H1 (cell line): ENCODE measurements around the gene HFM1. TPM values are rescaled to one million over a fixed set of nuclear protein-coding genes. Genes with fewer than 3 reads are reported as not detected.

ENCODE experiments used
- CTCF ChIA-PET: fragments of 300-600 bp; sonication (Branson Sonifier 250); formaldehyde crosslinking; loops from one replicate; lab custom pipeline; 2021; ENCODE audit not compliant: partially characterized antibody; lab: Charles Lee
- POLR2A ChIA-PET: fragments of 300-600 bp; sonication (Branson Sonifier 250); formaldehyde crosslinking; loops from one replicate; lab custom pipeline; 2021; ENCODE audit warnings: inconsistent platforms; ENCODE audit not compliant: partially characterized antibody; lab: Charles Lee
- DNase-seq, 2 experiments: peaks; one replicate each; pipeline versions ENCODE4 v3.0.0 to v3.0.0-alpha.2; 2010 to 2022; ENCODE audit warnings: low spot score in 2 of 2, low read depth in 1 of 2, mixed read lengths in 1 of 2
- FAIRE-seq: peaks from 2 replicates; lab custom pipeline; 2011; peaks lifted over from hg19 to GRCh38; lab: Jason Lieb, UNC
- H2AFZ ChIP-seq: 2 replicates; pipeline ENCODE4 v1.8.1; 2012; ENCODE audit warnings: low read length, inconsistent platforms
- H2AK5ac ChIP-seq: 2 replicates; pipeline ENCODE4 v1.6.1; 2013; ENCODE audit warnings: low read depth, low read length
- H2BK120ac ChIP-seq: replicated peaks from 2 replicates; pipeline ENCODE3; 2013; ENCODE audit warnings: low read depth, low read length, inconsistent platforms
- H2BK12ac ChIP-seq: 2 replicates; pipeline ENCODE4 v1.6.1; 2013; ENCODE audit warnings: low read depth, low read length
- H2BK15ac ChIP-seq: 2 replicates; pipeline ENCODE4 v1.6.1; 2013; ENCODE audit warnings: low read length
- H2BK20ac ChIP-seq: 2 replicates; pipeline ENCODE4 v1.6.1; 2013; ENCODE audit warnings: low read length
- H2BK5ac ChIP-seq: 2 replicates; pipeline ENCODE4 v1.6.1; 2013; ENCODE audit warnings: low read depth, low read length
- H3K14ac ChIP-seq: 2 replicates; pipeline ENCODE4 v1.6.1; 2013; ENCODE audit warnings: inconsistent platforms; ENCODE audit not compliant: insufficient read length
- H3K18ac ChIP-seq: 2 replicates; pipeline ENCODE4 v1.6.1; 2013; ENCODE audit warnings: low read length; ENCODE audit errors: extremely low read depth
- H3K23ac ChIP-seq: 2 replicates; pipeline ENCODE4 v1.6.1; 2013; ENCODE audit warnings: inconsistent platforms; ENCODE audit not compliant: insufficient read length
- H3K23me2 ChIP-seq: 2 replicates; pipeline ENCODE4 v1.6.1; 2013; ENCODE audit warnings: low read depth, low read length
- H3K27ac ChIP-seq: 2 replicates; pipeline ENCODE4 v1.6.1; 2011; ENCODE audit warnings: low read depth, low read length, inconsistent platforms
- H3K27me3 ChIP-seq, 4 experiments: replicated peaks in 1 of 4; 1 replicate in 1 of 4; 2 replicates in 3 of 4; pipeline versions ENCODE4 v1.6.1 to v1.8.1; 2011 to 2013; ENCODE audit warnings: low read length in 3 of 4, mild to moderate bottlenecking in 3 of 4, inconsistent platforms in 2 of 4, mixed read lengths in 2 of 4, moderate library complexity in 1 of 4; ENCODE audit not compliant: control insufficient read depth in 3 of 4, insufficient read depth in 3 of 4; ENCODE audit errors: extremely low read depth in 1 of 4
- H3K36me3 ChIP-seq, 4 experiments: 2 replicates each; pipeline versions ENCODE4 v1.6.1 to v1.8.1; 2011 to 2013; ENCODE audit warnings: mild to moderate bottlenecking in 4 of 4, low read length in 3 of 4, moderate library complexity in 2 of 4, control low read depth in 1 of 4, inconsistent platforms in 1 of 4; ENCODE audit not compliant: insufficient read depth in 4 of 4, control insufficient read depth in 2 of 4
- H3K4ac ChIP-seq: replicated peaks from 2 replicates; pipeline ENCODE3; 2013; ENCODE audit warnings: low read length, low read depth, mixed read lengths, inconsistent platforms; ENCODE audit not compliant: insufficient read length
- H3K4me1 ChIP-seq, 4 experiments: replicated peaks in 1 of 4; 1 replicate in 1 of 4; 2 replicates in 3 of 4; pipeline versions ENCODE4 v1.6.1 to v1.8.1; 2011 to 2013; ENCODE audit warnings: low read length in 3 of 4, inconsistent platforms in 2 of 4, mixed read lengths in 1 of 4; ENCODE audit not compliant: insufficient read depth in 4 of 4, control insufficient read depth in 3 of 4
- H3K4me2 ChIP-seq, 2 experiments: 2 replicates each; pipeline versions ENCODE4 v1.6.1 to v1.8.1; 2011 to 2013; ENCODE audit warnings: low read depth in 2 of 2, low read length in 2 of 2, control low read depth in 1 of 2, inconsistent platforms in 1 of 2, mild to moderate bottlenecking in 1 of 2; ENCODE audit not compliant: insufficient read depth in 1 of 2
- H3K4me3 ChIP-seq, 4 experiments: fragments of 200-600, 300-600 bp in 1 of 4; sonication (generic), shearing (Covaris generic), sonication (Bioruptor Twin) in 1 of 4; 2 replicates each; pipeline versions ENCODE4 v1.5.1 to v1.8.1; 2011 to 2016; ENCODE audit warnings: low read length in 4 of 4, low read depth in 3 of 4, control low read depth in 2 of 4, inconsistent platforms in 2 of 4, mild to moderate bottlenecking in 2 of 4, mixed read lengths in 1 of 4, moderate library complexity in 1 of 4; ENCODE audit not compliant: insufficient read depth in 2 of 4; ENCODE audit errors: extremely low read depth in 1 of 4
- H3K56ac ChIP-seq: replicated peaks from 2 replicates; pipeline ENCODE3; 2013; ENCODE audit warnings: low read depth, mild to moderate bottlenecking, mixed read lengths, low read length, inconsistent platforms; ENCODE audit not compliant: insufficient read length
- H3K79me1 ChIP-seq: 2 replicates; pipeline ENCODE4 v1.6.1; 2013; ENCODE audit warnings: low read depth, low read length, control low read depth
- H3K79me2 ChIP-seq, 2 experiments: 2 replicates each; pipeline versions ENCODE4 v1.6.1 to v1.8.1; 2012 to 2013; ENCODE audit warnings: low read length in 2 of 2, mild to moderate bottlenecking in 2 of 2, inconsistent platforms in 1 of 2; ENCODE audit not compliant: insufficient read depth in 2 of 2, control insufficient read depth in 1 of 2
- H3K9ac ChIP-seq, 4 experiments: replicated peaks in 1 of 4; 1 replicate in 1 of 4; 2 replicates in 3 of 4; pipeline versions ENCODE4 v1.6.1 to v1.8.1; 2011 to 2013; ENCODE audit warnings: low read depth in 3 of 4, low read length in 3 of 4, control low read depth in 2 of 4, mild to moderate bottlenecking in 2 of 4, moderate library complexity in 2 of 4, inconsistent platforms in 1 of 4; ENCODE audit errors: extremely low read depth in 1 of 4
- H3K9me3 ChIP-seq, 2 experiments: 2 replicates each; pipeline versions ENCODE4 v1.6.1 to v1.8.1; 2012 to 2013; ENCODE audit warnings: mild to moderate bottlenecking in 2 of 2, moderate library complexity in 2 of 2, control low read depth in 1 of 2, inconsistent platforms in 1 of 2, low read depth in 1 of 2, low read length in 1 of 2, mixed read lengths in 1 of 2; ENCODE audit not compliant: insufficient read depth in 2 of 2
- H4K20me1 ChIP-seq, 2 experiments: replicated peaks in 1 of 2; 2 replicates each; pipeline versions ENCODE3 to v1.8.1; 2011 to 2013; ENCODE audit warnings: inconsistent platforms in 2 of 2, low read length in 2 of 2, mild to moderate bottlenecking in 1 of 2; ENCODE audit not compliant: insufficient read depth in 2 of 2, control insufficient read depth in 1 of 2
- H4K5ac ChIP-seq: 2 replicates; pipeline ENCODE4 v1.6.1; 2013; ENCODE audit warnings: low read length, low read depth, mixed read lengths, inconsistent platforms; ENCODE audit not compliant: insufficient read length
- H4K8ac ChIP-seq: 2 replicates; pipeline ENCODE4 v1.8.0; 2013; ENCODE audit warnings: mild to moderate bottlenecking, moderate library complexity, low read length, inconsistent platforms; ENCODE audit not compliant: insufficient read depth; ENCODE audit errors: extremely low read depth
- H4K91ac ChIP-seq: replicated peaks from 2 replicates; pipeline ENCODE3; 2013; ENCODE audit warnings: low read length, mixed read lengths, inconsistent platforms; ENCODE audit not compliant: insufficient read length
- WGBS, 2 experiments: shearing (Covaris generic) in 1 of 2; methylation state at CpG; one replicate each; pipeline versions ENCODE4 v1.1.6 to v1.1.7; 2013 to 2015; ENCODE audit warnings: low lambda C conversion rate in 2 of 2, mixed read lengths in 2 of 2, inconsistent platforms in 1 of 2, low coverage in 1 of 2, missing lambda C conversion rate in 1 of 2; ENCODE audit not compliant: insufficient replicate concordance in 2 of 2, insufficient coverage in 1 of 2, insufficient read length in 1 of 2; ENCODE audit errors: extremely low coverage in 1 of 2, missing lambda C conversion rate in 1 of 2; 5-methylcytosine and 5-hydroxymethylcytosine counted together
- polyA plus RNA-seq, 7 experiments: library from polyadenylated mRNA; depleted of rRNA in 3 of 7; stranded (reverse) in 5 of 7; unstranded in 2 of 7; fragments of >200 nt in 5 of 7; fragments of 200-250 nt in 2 of 7; gene quantifications; 1 replicate in 5 of 7; 2 replicates in 1 of 7; 4 replicates in 1 of 7; pipeline versions ENCODE4 v1.2.1 to v1.2.3, GENCODE V29; 2011 to 2013; ENCODE audit warnings: missing spikeins in 2 of 7, mixed read lengths in 2 of 7
- total RNA-seq: library from RNA; stranded (reverse); fragmentation: NEBNext Ultra II Directional; extraction: Animal tissue kit (Norgen Biotek cat#: 25700); gene quantifications from 2 replicates; pipeline ENCODE4 v1.2.1, GENCODE V29; 2021
- TF ChIP-seq, protein P1 (sequence below): fragments of 300-600 bp; sonication (generic); IDR thresholded peaks from 2 replicates; pipeline ENCODE4 v1.7.1; 2012; ENCODE audit warnings: low read length, moderate library complexity, mild to moderate bottlenecking, inconsistent platforms; ENCODE audit not compliant: insufficient replicate concordance

The HFM1 gene
- total and polyA plus RNA-seq, 2 of the 8 experiments (the other 6 are each of a cell fraction or from before 2014, with no cell fraction given), result 0.23 to 1.2 TPM

- H3K56ac ChIP-seq, result no peak overlapping the region
- H3K27ac ChIP-seq, result no peak overlapping the region
- H2AK5ac ChIP-seq, result no peak overlapping the region
- DNase-seq (no peak), FAIRE-seq (no peak)
- H3K23me2 ChIP-seq, result no peaks in the 10 kb centered on the region
- H3K4ac ChIP-seq, result no peak overlapping the region
- H3K4me3 ChIP-seq, result no peak overlapping the region
- H3K79me2 ChIP-seq, result no peaks in the 10 kb centered on the region
- no peak overlapping the region for H3K18ac ChIP-seq
- H3K23ac ChIP-seq, result no peak overlapping the region
- H3K4me1 ChIP-seq, result no peaks in the 10 kb centered on the region
- H2AFZ ChIP-seq, result no peak overlapping the region
- no peak overlapping the region for H3K14ac ChIP-seq
- no peak overlapping the region for H2BK20ac ChIP-seq
- H2BK12ac ChIP-seq, result no peak overlapping the region
- WGBS, 2 experiments, result 93% methylated on average over 2 of the region's 2 CpGs; no CpG with 5 or more reads in 1 of the 2 experiments
- H2BK120ac ChIP-seq, result no peak overlapping the region
- CTCF ChIA-PET, result no interaction called here
- POLR2A ChIA-PET, result no interaction called here
- no peak overlapping the region for H3K4me2 ChIP-seq
- no peak overlapping the region for H2BK15ac ChIP-seq
- no peak overlapping the region for H2BK5ac ChIP-seq
- H4K91ac ChIP-seq, result no peak overlapping the region
- H4K5ac ChIP-seq, result no peak overlapping the region
- H3K79me1 ChIP-seq, result no peaks in the 10 kb centered on the region
- H3K36me3 ChIP-seq, result no peaks in the 10 kb centered on the region
- H3K9me3 ChIP-seq, result no peaks in the 10 kb centered on the region
- H3K9ac ChIP-seq, result no peak overlapping the region
- no peaks in the 10 kb centered on the region for H3K27me3 ChIP-seq
- no peak overlapping the region for H4K8ac ChIP-seq
- no peaks in the 10 kb centered on the region for H4K20me1 ChIP-seq
- TF ChIP-seq, protein P1, sequence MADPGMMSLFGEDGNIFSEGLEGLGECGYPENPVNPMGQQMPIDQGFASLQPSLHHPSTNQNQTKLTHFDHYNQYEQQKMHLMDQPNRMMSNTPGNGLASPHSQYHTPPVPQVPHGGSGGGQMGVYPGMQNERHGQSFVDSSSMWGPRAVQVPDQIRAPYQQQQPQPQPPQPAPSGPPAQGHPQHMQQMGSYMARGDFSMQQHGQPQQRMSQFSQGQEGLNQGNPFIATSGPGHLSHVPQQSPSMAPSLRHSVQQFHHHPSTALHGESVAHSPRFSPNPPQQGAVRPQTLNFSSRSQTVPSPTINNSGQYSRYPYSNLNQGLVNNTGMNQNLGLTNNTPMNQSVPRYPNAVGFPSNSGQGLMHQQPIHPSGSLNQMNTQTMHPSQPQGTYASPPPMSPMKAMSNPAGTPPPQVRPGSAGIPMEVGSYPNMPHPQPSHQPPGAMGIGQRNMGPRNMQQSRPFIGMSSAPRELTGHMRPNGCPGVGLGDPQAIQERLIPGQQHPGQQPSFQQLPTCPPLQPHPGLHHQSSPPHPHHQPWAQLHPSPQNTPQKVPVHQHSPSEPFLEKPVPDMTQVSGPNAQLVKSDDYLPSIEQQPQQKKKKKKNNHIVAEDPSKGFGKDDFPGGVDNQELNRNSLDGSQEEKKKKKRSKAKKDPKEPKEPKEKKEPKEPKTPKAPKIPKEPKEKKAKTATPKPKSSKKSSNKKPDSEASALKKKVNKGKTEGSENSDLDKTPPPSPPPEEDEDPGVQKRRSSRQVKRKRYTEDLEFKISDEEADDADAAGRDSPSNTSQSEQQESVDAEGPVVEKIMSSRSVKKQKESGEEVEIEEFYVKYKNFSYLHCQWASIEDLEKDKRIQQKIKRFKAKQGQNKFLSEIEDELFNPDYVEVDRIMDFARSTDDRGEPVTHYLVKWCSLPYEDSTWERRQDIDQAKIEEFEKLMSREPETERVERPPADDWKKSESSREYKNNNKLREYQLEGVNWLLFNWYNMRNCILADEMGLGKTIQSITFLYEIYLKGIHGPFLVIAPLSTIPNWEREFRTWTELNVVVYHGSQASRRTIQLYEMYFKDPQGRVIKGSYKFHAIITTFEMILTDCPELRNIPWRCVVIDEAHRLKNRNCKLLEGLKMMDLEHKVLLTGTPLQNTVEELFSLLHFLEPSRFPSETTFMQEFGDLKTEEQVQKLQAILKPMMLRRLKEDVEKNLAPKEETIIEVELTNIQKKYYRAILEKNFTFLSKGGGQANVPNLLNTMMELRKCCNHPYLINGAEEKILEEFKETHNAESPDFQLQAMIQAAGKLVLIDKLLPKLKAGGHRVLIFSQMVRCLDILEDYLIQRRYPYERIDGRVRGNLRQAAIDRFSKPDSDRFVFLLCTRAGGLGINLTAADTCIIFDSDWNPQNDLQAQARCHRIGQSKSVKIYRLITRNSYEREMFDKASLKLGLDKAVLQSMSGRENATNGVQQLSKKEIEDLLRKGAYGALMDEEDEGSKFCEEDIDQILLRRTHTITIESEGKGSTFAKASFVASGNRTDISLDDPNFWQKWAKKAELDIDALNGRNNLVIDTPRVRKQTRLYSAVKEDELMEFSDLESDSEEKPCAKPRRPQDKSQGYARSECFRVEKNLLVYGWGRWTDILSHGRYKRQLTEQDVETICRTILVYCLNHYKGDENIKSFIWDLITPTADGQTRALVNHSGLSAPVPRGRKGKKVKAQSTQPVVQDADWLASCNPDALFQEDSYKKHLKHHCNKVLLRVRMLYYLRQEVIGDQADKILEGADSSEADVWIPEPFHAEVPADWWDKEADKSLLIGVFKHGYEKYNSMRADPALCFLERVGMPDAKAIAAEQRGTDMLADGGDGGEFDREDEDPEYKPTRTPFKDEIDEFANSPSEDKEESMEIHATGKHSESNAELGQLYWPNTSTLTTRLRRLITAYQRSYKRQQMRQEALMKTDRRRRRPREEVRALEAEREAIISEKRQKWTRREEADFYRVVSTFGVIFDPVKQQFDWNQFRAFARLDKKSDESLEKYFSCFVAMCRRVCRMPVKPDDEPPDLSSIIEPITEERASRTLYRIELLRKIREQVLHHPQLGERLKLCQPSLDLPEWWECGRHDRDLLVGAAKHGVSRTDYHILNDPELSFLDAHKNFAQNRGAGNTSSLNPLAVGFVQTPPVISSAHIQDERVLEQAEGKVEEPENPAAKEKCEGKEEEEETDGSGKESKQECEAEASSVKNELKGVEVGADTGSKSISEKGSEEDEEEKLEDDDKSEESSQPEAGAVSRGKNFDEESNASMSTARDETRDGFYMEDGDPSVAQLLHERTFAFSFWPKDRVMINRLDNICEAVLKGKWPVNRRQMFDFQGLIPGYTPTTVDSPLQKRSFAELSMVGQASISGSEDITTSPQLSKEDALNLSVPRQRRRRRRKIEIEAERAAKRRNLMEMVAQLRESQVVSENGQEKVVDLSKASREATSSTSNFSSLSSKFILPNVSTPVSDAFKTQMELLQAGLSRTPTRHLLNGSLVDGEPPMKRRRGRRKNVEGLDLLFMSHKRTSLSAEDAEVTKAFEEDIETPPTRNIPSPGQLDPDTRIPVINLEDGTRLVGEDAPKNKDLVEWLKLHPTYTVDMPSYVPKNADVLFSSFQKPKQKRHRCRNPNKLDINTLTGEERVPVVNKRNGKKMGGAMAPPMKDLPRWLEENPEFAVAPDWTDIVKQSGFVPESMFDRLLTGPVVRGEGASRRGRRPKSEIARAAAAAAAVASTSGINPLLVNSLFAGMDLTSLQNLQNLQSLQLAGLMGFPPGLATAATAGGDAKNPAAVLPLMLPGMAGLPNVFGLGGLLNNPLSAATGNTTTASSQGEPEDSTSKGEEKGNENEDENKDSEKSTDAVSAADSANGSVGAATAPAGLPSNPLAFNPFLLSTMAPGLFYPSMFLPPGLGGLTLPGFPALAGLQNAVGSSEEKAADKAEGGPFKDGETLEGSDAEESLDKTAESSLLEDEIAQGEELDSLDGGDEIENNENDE, result no peak
These were observed 18.5 kb downstream of the HFM1 start for GRCh38 chr1:91386109-91386508.
